ENCODE measurements around the gene GPR162. TPM values are rescaled to one million over a fixed set of nuclear protein-coding genes. Genes with fewer than 3 reads are reported as not detected.

GPR162 gene
- total RNA-seq, 1 donor from 2014 or later, result 21.5 TPM

GRCh38 chr12:6779708-6780432 is 41.8 kb upstream of the GPR162 start:
- intact Hi-C loops (cut with DNase I), result loop anchor here (10.0 kb wide), 1 partner anchor 45 kb away; no protein-coding TSS in a partner anchor
- peaks cover 21% of the 10 kb centered on the region for H3K4me1 ChIP-seq
- DNase-seq, result no peak
- H3K4me3 ChIP-seq, result no peak overlapping the region
- H3K27me3 ChIP-seq (ENCODE audit: low read depth), result no peaks in the 10 kb centered on the region
- no peaks in the 10 kb centered on the region for H3K9me3 ChIP-seq
- no peak for ATAC-seq
- TF ChIP-seq, protein P1, sequence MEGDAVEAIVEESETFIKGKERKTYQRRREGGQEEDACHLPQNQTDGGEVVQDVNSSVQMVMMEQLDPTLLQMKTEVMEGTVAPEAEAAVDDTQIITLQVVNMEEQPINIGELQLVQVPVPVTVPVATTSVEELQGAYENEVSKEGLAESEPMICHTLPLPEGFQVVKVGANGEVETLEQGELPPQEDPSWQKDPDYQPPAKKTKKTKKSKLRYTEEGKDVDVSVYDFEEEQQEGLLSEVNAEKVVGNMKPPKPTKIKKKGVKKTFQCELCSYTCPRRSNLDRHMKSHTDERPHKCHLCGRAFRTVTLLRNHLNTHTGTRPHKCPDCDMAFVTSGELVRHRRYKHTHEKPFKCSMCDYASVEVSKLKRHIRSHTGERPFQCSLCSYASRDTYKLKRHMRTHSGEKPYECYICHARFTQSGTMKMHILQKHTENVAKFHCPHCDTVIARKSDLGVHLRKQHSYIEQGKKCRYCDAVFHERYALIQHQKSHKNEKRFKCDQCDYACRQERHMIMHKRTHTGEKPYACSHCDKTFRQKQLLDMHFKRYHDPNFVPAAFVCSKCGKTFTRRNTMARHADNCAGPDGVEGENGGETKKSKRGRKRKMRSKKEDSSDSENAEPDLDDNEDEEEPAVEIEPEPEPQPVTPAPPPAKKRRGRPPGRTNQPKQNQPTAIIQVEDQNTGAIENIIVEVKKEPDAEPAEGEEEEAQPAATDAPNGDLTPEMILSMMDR (IDR thresholded peaks at IDR 0.05), result no peak
- H3K27ac ChIP-seq, result no peak overlapping the region
- H3K36me3 ChIP-seq, result no peaks in the 10 kb centered on the region

DNA sequence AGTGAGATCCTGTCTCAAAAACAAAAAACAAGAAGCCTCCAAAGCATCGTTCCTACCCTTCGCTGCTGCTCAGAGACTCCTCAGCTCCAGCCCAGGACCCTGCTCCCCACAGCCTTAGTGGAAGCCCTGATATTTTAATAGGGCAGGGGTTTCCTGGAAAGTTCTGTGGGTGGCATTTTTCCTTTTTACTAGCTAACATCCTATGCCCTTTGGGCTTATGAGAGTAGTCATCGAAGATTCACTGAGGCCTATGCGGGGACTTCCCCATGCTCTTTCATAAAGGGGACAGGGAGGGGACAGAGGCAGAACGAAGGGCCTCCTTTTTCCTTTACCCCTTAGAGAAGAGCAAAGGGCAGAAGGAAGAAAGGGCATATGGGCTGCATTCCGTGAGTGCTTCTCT is 41.0 kb upstream of the GPR162 start:
- TF ChIP-seq, protein P1 (IDR thresholded peaks at IDR 0.05), result no peak
- DNase-seq (no peak), ATAC-seq (no peak)
- Histone ChIP-seq H3K36me3 (no peaks in the 10 kb centered on the region), H3K4me3 (no peak overlapping the region), H3K4me1 (peaks cover 21% of the 10 kb centered on the region), H3K27me3 (ENCODE audit: low read depth) (no peaks in the 10 kb centered on the region), H3K9me3 (no peaks in the 10 kb centered on the region), H3K27ac (no peak overlapping the region)
- intact Hi-C loops (cut with DNase I), result loop anchor here (10.0 kb wide), 1 partner anchor 46 kb away; no protein-coding TSS in a partner anchor

DNA sequence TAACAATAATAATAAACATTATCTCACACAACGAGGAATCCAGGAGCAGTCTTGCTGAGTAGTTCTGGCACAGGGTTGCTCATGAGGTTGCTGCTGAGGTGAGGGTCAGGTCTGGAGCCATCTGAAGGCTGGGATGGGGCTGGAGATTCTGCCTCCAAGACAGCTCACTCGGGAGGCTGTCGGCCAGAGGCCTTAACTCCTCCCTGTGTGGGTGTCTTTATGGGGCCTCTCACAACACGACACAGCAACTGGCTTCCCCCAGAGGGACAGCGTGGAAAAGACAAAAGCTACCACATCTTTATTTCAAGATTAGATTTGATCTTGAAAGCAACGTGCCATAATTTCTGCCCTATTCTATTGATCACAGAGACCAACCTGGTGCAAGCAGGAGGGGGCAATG is 39.5 kb upstream of the GPR162 start:
- DNase-seq, result no peak
- H3K9me3 ChIP-seq, result no peaks in the 10 kb centered on the region
- H3K27ac ChIP-seq, result no peak overlapping the region
- intact Hi-C loops (cut with DNase I), result loop anchor here (10.0 kb wide), 1 partner anchor 47 kb away; no protein-coding TSS in a partner anchor
- H3K4me3 ChIP-seq, result no peak overlapping the region
- no peaks in the 10 kb centered on the region for H3K27me3 ChIP-seq (ENCODE audit: low read depth)
- H3K4me1 ChIP-seq, result peaks cover 21% of the 10 kb centered on the region
- TF ChIP-seq, protein P1 (IDR thresholded peaks at IDR 0.05), result no peak
- H3K36me3 ChIP-seq, result no peaks in the 10 kb centered on the region
- no peak for ATAC-seq

DNA sequence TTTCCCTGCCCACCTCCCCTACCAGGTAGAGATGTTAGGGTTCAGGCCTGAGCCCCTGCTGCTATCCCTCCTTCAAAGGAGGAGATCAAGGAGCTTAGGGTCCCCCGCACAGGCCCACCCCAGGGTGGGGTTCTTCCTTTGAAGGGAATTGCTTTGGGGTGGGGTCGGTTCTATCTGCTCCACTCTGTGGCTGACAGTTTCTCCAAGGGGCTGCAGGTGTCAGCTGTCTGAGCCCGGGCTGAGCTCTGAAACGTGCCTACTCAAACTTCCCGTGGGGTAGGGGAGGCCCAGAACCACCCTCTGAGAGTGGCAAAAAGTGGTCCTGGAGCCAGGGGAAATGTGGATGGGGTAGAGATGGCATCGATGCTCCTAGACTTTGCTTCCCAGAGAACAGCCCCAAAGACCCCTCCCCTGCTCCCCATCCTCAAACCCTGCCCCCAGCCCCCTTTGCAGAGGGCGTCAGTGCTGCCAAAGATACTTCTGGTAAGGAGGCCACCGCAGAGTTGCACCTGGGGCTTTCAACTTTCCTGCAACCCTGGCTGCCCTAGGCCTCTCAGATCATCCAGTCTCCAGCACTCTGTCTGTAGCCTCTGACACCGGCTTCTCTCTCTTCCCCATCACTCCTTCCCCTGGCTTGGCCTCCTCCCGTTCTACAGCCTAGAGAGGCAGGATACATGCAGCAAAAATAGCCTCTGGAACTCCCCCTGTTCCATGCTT is 38.6 kb upstream of the GPR162 start:
- intact Hi-C loops (cut with DNase I), result loop anchor here (10.0 kb wide), 1 partner anchor 48 kb away; no protein-coding TSS in a partner anchor
- Histone ChIP-seq H3K27me3 (ENCODE audit: low read depth) (no peaks in the 10 kb centered on the region), H3K9me3 (no peaks in the 10 kb centered on the region), H3K4me3 (no peak overlapping the region), H3K36me3 (no peaks in the 10 kb centered on the region), H3K4me1 (peaks cover 22% of the 10 kb centered on the region), H3K27ac (no peak overlapping the region)
- ATAC-seq, result no peak
- TF ChIP-seq, protein P1 (IDR thresholded peaks at IDR 0.05), result no peak
- no peak for DNase-seq

- Histone ChIP-seq H3K4me1 (peaks cover 19% of the 10 kb centered on the region), H3K4me3 (no peak overlapping the region), H3K36me3 (no peaks in the 10 kb centered on the region), H3K27ac (no peak overlapping the region), H3K9me3 (no peaks in the 10 kb centered on the region), H3K27me3 (ENCODE audit: low read depth) (no peaks in the 10 kb centered on the region)
- intact Hi-C loops (cut with DNase I), result loop anchor here (10.0 kb wide), 1 partner anchor 49 kb away; no protein-coding TSS in a partner anchor
- DNase-seq (no peak), ATAC-seq (no peak)
- TF ChIP-seq, protein P1 (IDR thresholded peaks at IDR 0.05), result no peak
These were observed 37.8 kb upstream of the GPR162 start for GRCh38 chr12:6783828-6784227.

All from lower lobe of right lung (tissue), 2 donors.